ENCODE data around the gene MUC6. TPM values are rescaled to one million over a fixed set of nuclear protein-coding genes. Genes with fewer than 3 reads are reported as not detected.

The MUC6 gene
- total RNA-seq, 1 experiment from 2014 or later = 0.49 TPM

GRCh38 chr11:1078191-1078601, 41.7 kb upstream of the MUC6 start:
- CTCF ChIA-PET = no interaction called here

GRCh38 chr11:1077417-1078119, 41.0 kb upstream of the MUC6 start:
- intact Hi-C loops (cut with micrococcal nuclease; ENCODE audit: unreplicated experiment) = no loop called here
- Histone ChIP-seq H3K4me1 (ENCODE audit: control insufficient read depth, insufficient read depth, low read length) (peaks cover 18% of the 10 kb centered on the region), H3K27me3 (ENCODE audit: control insufficient read depth, insufficient read depth, low read length) (no peaks in the 10 kb centered on the region), H3K4me3 (ENCODE audit: low read depth in 2 of 2, low read length in 2 of 2) (no peak overlapping the region), H3K36me3 (ENCODE audit: control insufficient read depth, insufficient read depth, low read length) (no peaks in the 10 kb centered on the region), H3K9me3 (ENCODE audit: control insufficient read depth, insufficient read depth, low read depth, low read length) (no peaks in the 10 kb centered on the region), H3K27ac (ENCODE audit: low read length) (no peak overlapping the region)
- CTCF ChIA-PET = no interaction called here
- POLR2A ChIA-PET = no interaction called here
- no TSS peak for BruUV-seq (replicated peaks)
- ATAC-seq = no peak
- in situ Hi-C loops (cut with HindIII; ENCODE audit: low pct_unique_long_range_greater_than_20kb, low sequenced_read_pairs) = no loop called here
- DNase-seq (ENCODE audit: low read depth, low spot score) = no peak
- no peak for TF ChIP-seq CTCF (IDR thresholded peaks at IDR 0.05)
- TF ChIP-seq SIN3A (IDR thresholded peaks at IDR 0.05; ENCODE audit: borderline replicate concordance, insufficient read depth, low read depth, low read length) = no peak
- no peak for TF ChIP-seq POLR2AphosphoS5 (IDR thresholded peaks at IDR 0.05; ENCODE audit: low read depth, low read length)
- TF ChIP-seq REST (IDR thresholded peaks at IDR 0.05; ENCODE audit: insufficient read depth in 1 of 2, low read depth in 2 of 2, low read length in 1 of 2) = no peak
- no peak for TF ChIP-seq TCF7L2 (IDR thresholded peaks at IDR 0.05; ENCODE audit: low read depth, low read length)

More at GRCh38 chr11:1078191-1078601, 41.7 kb upstream of the MUC6 start:
- Histone ChIP-seq H3K36me3 (ENCODE audit: control insufficient read depth, insufficient read depth, low read length) (no peaks in the 10 kb centered on the region), H3K9me3 (ENCODE audit: control insufficient read depth, insufficient read depth, low read depth, low read length) (no peaks in the 10 kb centered on the region), H3K27ac (ENCODE audit: low read length) (no peak overlapping the region), H3K4me3 (ENCODE audit: low read depth in 2 of 2, low read length in 2 of 2) (no peak overlapping the region), H3K4me1 (ENCODE audit: control insufficient read depth, insufficient read depth, low read length) (peaks cover 12% of the 10 kb centered on the region), H3K27me3 (ENCODE audit: control insufficient read depth, insufficient read depth, low read length) (no peaks in the 10 kb centered on the region; the same call in 1 of the 2 replicates)
- no TSS peak for BruUV-seq (replicated peaks)
- no peak for ATAC-seq
- intact Hi-C loops (cut with micrococcal nuclease; ENCODE audit: unreplicated experiment) (no loop called here), in situ Hi-C loops (cut with HindIII; ENCODE audit: low pct_unique_long_range_greater_than_20kb, low sequenced_read_pairs) (no loop called here)
- no peak for TF ChIP-seq POLR2AphosphoS5 (IDR thresholded peaks at IDR 0.05; ENCODE audit: low read depth, low read length)
- TF ChIP-seq REST (IDR thresholded peaks at IDR 0.05; ENCODE audit: insufficient read depth in 1 of 2, low read depth in 2 of 2, low read length in 1 of 2) = no peak
- no peak for TF ChIP-seq TCF7L2 (IDR thresholded peaks at IDR 0.05; ENCODE audit: low read depth, low read length)
- TF ChIP-seq CTCF (IDR thresholded peaks at IDR 0.05) = no peak
- no peak for TF ChIP-seq SIN3A (IDR thresholded peaks at IDR 0.05; ENCODE audit: borderline replicate concordance, insufficient read depth, low read depth, low read length)
- POLR2A ChIA-PET = no interaction called here
- DNase-seq (ENCODE audit: low read depth, low spot score) = no peak
